T-cell (primary cell): Measurements from ENCODE around the gene CCNY. TPM values are rescaled to one million over a fixed set of nuclear protein-coding genes. Genes with fewer than 3 reads are reported as not detected.
A peak's percentile ranks its signal among the peaks of the same experiment; 100 is the strongest.
"Not testable (repeated sequence)": the region's sequence is repeated elsewhere in the genome, so short reads cannot be mapped to it uniquely, and the experiment has no call there.

ENCODE experiments used
- ATAC-seq, 4 experiments: fragments of 200-7000 bp in 3 of 4; fragments of 150-1000 bp in 1 of 4; cut with Tn5 transposase; replicated peaks in 1 of 4; 1 replicate in 3 of 4; 2 replicates in 1 of 4; pipeline ENCODE4 v1.10.0; 2021; ENCODE audit warnings: moderate library complexity in 3 of 4, mild to moderate bottlenecking in 2 of 4, moderate number of reproducible peaks in 1 of 4
- CTCF ChIA-PET, 2 donors: fragments of 300-600 bp; sonication (Branson Sonifier 250); formaldehyde crosslinking; loops; one replicate each; lab custom pipeline; 2022; ENCODE audit warnings: antibody characterized with exemption in 2 of 2; lab: Charles Lee
- POLR2A ChIA-PET, 2 donors: fragments of 300-600 bp; sonication (Branson Sonifier 250); formaldehyde crosslinking; loops; one replicate each; lab custom pipeline; 2022; ENCODE audit warnings: antibody characterized with exemption in 2 of 2; lab: Charles Lee
- DNase-seq, 35 experiments: peaks; one replicate each; pipeline versions ENCODE4 v3.0.0 to v3.0.0-alpha.2; 2013 to 2023
- H3K27ac ChIP-seq: one replicate; pipeline ENCODE4 v1.5.1; 2013; ENCODE audit warnings: low read length
- H3K27me3 ChIP-seq, 2 experiments: replicated peaks in 1 of 2; 1 replicate in 1 of 2; 2 replicates in 1 of 2; pipeline versions ENCODE4 v1.6.1 to v1.7.0; 2013; ENCODE audit warnings: low read length in 1 of 2, mixed read lengths in 1 of 2; ENCODE audit not compliant: control insufficient read depth in 2 of 2, insufficient read depth in 2 of 2; ENCODE audit errors: extremely low read depth in 1 of 2
- H3K36me3 ChIP-seq, 2 donors: 1 replicate in 1 of 2; 2 replicates in 1 of 2; pipeline versions ENCODE4 v1.6.1 to v1.7.0; 2013; ENCODE audit warnings: low read length in 1 of 2; ENCODE audit not compliant: control insufficient read depth in 2 of 2, insufficient read depth in 1 of 2; ENCODE audit errors: extremely low read depth in 1 of 2
- H3K4me1 ChIP-seq, 2 experiments: 1 replicate in 1 of 2; 2 replicates in 1 of 2; pipeline versions ENCODE4 v1.6.1 to v1.7.0; 2013; ENCODE audit warnings: low read length in 2 of 2, mixed read lengths in 1 of 2; ENCODE audit not compliant: insufficient read depth in 2 of 2, control insufficient read depth in 1 of 2; ENCODE audit errors: extremely low read depth in 1 of 2
- H3K4me3 ChIP-seq, 2 donors: 1 replicate in 1 of 2; 2 replicates in 1 of 2; pipeline versions ENCODE4 v1.5.1 to v1.7.0; 2013; ENCODE audit warnings: mild to moderate bottlenecking in 2 of 2, low read length in 1 of 2, moderate library complexity in 1 of 2; ENCODE audit not compliant: control insufficient read depth in 1 of 2; ENCODE audit errors: extremely low read depth in 1 of 2
- H3K9me3 ChIP-seq: 2 replicates; pipeline ENCODE4 v1.7.0; 2013
- H3K27ac Mint-ChIP-seq, 2 donors: one replicate each; pipeline ENCODE4 v1.8.0; 2020 to 2021; ENCODE audit warnings: mild to moderate bottlenecking in 2 of 2, mixed read lengths in 2 of 2
- H3K27me3 Mint-ChIP-seq, 2 donors: one replicate each; pipeline ENCODE4 v1.8.0; 2021 to 2022; ENCODE audit warnings: mixed read lengths in 2 of 2
- H3K36me3 Mint-ChIP-seq: one replicate; pipeline ENCODE4 v1.8.0; 2021; ENCODE audit warnings: mixed read lengths
- H3K4me1 Mint-ChIP-seq, 3 donors: one replicate each; pipeline ENCODE4 v1.8.0; 2020 to 2022; ENCODE audit warnings: mixed read lengths in 3 of 3, mild to moderate bottlenecking in 1 of 3
- H3K4me3 Mint-ChIP-seq, 3 donors: one replicate each; pipeline ENCODE4 v1.8.0; 2020 to 2022; ENCODE audit warnings: mild to moderate bottlenecking in 3 of 3, mixed read lengths in 3 of 3, moderate library complexity in 3 of 3
- H3K9me3 Mint-ChIP-seq, 3 donors: one replicate each; pipeline ENCODE4 v1.8.0; 2020 to 2022; ENCODE audit warnings: mixed read lengths in 3 of 3
- WGBS: methylation state at CpG from one replicate; pipeline ENCODE4 v1.1.5; 2013; ENCODE audit warnings: missing lambda C conversion rate; ENCODE audit not compliant: insufficient coverage; 5-methylcytosine and 5-hydroxymethylcytosine counted together
- total RNA-seq, 35 experiments: library from RNA in 6 of 35; stranded (reverse) in 6 of 35; fragments of 120-200 nt in 1 of 35; gene quantifications; one replicate each; pipeline versions ENCODE4 v1.2.1 to v1.2.4 and lab custom pipeline; 2013 to 2026

Gene CCNY
- total RNA-seq, 5 donors from 2014 or later (not counting 1 experiment from before 2014, with no cell fraction given), result 62.5 to 75.2 (median 62.8) TPM

DNA sequence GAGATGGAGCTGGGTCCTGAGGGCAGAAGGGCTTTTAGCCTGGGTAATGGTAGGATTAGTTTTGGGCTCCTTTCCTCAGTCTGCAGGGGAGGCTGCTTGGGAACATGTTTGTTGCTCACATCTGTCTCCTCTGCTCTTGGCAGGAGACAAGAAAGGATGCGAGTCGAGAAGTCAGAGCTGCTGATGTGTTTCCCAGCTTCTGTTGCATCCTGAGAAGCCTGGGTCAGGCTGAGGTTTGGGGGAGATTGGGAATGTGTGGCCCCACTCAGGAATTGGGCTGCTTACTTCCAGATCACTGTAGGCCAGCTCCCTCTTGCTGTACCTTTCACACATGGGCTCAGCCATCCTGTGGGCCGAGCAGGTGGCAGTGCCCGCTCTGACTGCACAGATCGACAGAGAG lies 79.2 kb downstream of the CCNY start:
- H3K4me1 ChIP-seq, result peaks cover 8 to 32% of the 10 kb centered on the region in 2 experiments
- no peak overlapping the region for H3K4me3 ChIP-seq
- CTCF ChIA-PET, result interaction anchor here in 1 of 2 donors (0.7 kb wide), 1 partner anchor 33 kb away, joined by 4 read pairs; no protein-coding TSS in a partner anchor
- H3K27me3 Mint-ChIP-seq, result no peaks in the 10 kb centered on the region
- H3K4me1 Mint-ChIP-seq, result peaks cover 14 to 32% (median 32%) of the 10 kb centered on the region in 3 donors
- no peaks in the 10 kb centered on the region for H3K36me3 Mint-ChIP-seq
- WGBS, result 100% methylated on average over 2 of the region's 5 CpGs
- no peak for ATAC-seq
- no peaks in the 10 kb centered on the region for H3K9me3 Mint-ChIP-seq
- POLR2A ChIA-PET, result no interaction called here
- no peaks in the 10 kb centered on the region for H3K9me3 ChIP-seq
- no peaks in the 10 kb centered on the region for H3K27me3 ChIP-seq
- H3K36me3 ChIP-seq, result no peaks in the 10 kb centered on the region
- H3K4me3 Mint-ChIP-seq, result no peak overlapping the region
- H3K27ac ChIP-seq, result no peak overlapping the region
- no peak for DNase-seq
- peak overlapping the region; percentile 31 to 45 for H3K27ac Mint-ChIP-seq

DNA sequence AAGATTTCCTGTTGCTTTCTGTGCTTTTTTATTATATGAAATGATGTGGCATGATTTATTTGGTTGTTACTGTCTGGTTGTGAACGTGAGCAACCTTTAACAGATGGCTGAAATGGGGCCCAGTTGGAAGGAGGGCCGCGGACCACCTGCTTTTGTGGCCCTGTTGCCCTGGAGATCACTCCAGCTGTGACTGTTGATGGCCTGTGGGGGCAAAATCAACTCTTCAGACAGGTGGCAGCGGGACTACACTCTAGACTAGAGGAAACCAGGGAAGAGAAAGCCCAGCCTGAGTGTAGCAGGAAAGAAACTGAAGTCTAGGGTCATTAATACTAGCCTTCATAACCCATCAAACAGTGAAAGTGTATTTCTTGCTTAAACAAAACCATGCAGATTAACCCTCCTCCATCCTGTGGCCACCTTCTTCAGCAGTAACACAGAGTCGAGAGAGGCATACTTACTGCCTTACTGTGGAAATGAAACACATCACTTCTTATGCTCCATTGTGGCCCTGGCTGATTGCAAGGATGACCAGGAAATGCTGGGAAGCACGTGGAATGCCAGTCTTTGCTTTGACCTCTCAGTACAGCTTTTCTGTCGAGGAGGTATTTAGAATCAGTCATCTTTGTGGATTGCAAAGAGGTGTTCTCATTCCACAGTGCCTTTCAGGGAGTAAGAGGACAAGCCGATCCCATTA lies 80.5 kb downstream of the CCNY start:
- Histone ChIP-seq H3K4me3 (no peak overlapping the region), H3K27me3 (no peaks in the 10 kb centered on the region), H3K9me3 (no peaks in the 10 kb centered on the region), H3K27ac (no peak overlapping the region), H3K4me1 (peaks cover 7 to 32% of the 10 kb centered on the region in 2 experiments), H3K36me3 (no peaks in the 10 kb centered on the region)
- 73% methylated on average over 5 of the region's 8 CpGs for WGBS
- Mint-ChIP-seq H3K9me3 (no peaks in the 10 kb centered on the region), H3K27ac (peak overlapping the region in 1 of 2 donors; percentile 64), H3K27me3 (no peaks in the 10 kb centered on the region), H3K36me3 (no peaks in the 10 kb centered on the region), H3K4me1 (peaks cover 27 to 38% (median 36%) of the 10 kb centered on the region in 3 donors), H3K4me3 (no peak overlapping the region)
- no peak for DNase-seq
- CTCF ChIA-PET, result interaction anchor here in 1 of 2 donors (0.9 kb wide), 1 partner anchor 295 kb away, joined by 3 read pairs; no protein-coding TSS in a partner anchor
- POLR2A ChIA-PET, result no interaction called here
- ATAC-seq, result no peak

DNA sequence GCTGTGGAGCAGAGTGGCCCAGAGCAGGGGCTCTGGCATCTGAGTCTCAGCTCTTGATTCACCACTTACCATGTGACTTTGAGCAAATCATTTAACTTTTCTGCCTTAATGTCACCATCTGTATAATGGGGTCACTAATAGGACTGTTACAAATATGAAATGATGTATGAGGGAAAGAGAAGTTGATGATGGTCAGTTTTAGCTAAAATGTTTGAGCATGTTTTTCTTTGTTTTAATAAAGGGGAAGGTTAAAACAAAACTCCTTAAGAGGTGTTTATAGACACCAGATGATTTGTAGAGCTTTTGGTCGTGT lies 81.0 kb downstream of the CCNY start:
- POLR2A ChIA-PET, result no interaction called here
- H3K4me3 ChIP-seq, result no peak overlapping the region
- no peaks in the 10 kb centered on the region for H3K9me3 Mint-ChIP-seq
- CTCF ChIA-PET, result interaction anchor here in 1 of 2 donors (0.9 kb wide), 2 partner anchors 24 to 296 kb away, joined by 3 read pairs; no protein-coding TSS in a partner anchor
- no peaks in the 10 kb centered on the region for H3K36me3 ChIP-seq
- H3K27me3 ChIP-seq, result no peaks in the 10 kb centered on the region
- H3K27me3 Mint-ChIP-seq, result no peaks in the 10 kb centered on the region
- H3K9me3 ChIP-seq, result no peaks in the 10 kb centered on the region
- ATAC-seq (no peak), DNase-seq (no peak)
- peak overlapping the region in 1 of 2 donors; percentile 28 for H3K27ac Mint-ChIP-seq
- WGBS, result no CpG with 5 or more reads among the region's 1 CpG
- no peak overlapping the region for H3K27ac ChIP-seq
- H3K4me3 Mint-ChIP-seq, result no peak overlapping the region
- H3K4me1 ChIP-seq, result peaks cover 5 to 29% of the 10 kb centered on the region in 2 experiments
- no peaks in the 10 kb centered on the region for H3K36me3 Mint-ChIP-seq
- H3K4me1 Mint-ChIP-seq, result peaks cover 29 to 40% (median 37%) of the 10 kb centered on the region in 3 donors

DNA sequence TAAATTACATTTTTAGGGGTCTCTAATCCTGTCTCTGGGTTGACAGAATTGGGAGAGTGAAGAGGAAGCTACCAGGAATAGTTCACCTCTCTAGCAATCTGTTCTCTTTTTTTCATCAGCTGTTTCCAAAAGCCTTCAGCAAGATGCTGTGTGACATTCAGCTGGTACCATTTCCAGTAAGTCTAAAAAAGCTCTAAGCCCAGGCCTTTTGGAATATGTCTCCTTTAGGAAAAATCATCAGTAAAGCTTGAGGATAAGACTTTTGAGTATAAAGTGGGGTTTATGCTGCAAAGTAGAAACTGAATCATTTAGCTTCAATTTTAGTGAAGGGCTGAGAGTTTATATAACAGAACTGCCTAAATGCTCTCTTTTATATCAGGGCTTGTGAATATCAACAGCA lies 81.5 kb downstream of the CCNY start:
- CTCF ChIA-PET, result interaction anchor here in 1 of 2 donors (0.7 to 0.9 kb wide), 2 partner anchors 13 to 25 kb away, joined by 3 read pairs; no protein-coding TSS in a partner anchor
- H3K36me3 ChIP-seq, result no peaks in the 10 kb centered on the region
- H3K9me3 Mint-ChIP-seq, result no peaks in the 10 kb centered on the region
- no peak for DNase-seq
- POLR2A ChIA-PET, result interaction anchor here in 1 of 2 donors (0.6 kb wide), 1 partner anchor 19 kb away, joined by 6 read pairs; no protein-coding TSS in a partner anchor
- peaks cover 5 to 27% of the 10 kb centered on the region in 2 experiments for H3K4me1 ChIP-seq
- H3K4me1 Mint-ChIP-seq, result peaks cover 31 to 43% (median 37%) of the 10 kb centered on the region in 3 donors
- no peak for ATAC-seq
- H3K4me3 Mint-ChIP-seq, result no peak overlapping the region
- no peaks in the 10 kb centered on the region for H3K27me3 Mint-ChIP-seq
- no peak overlapping the region for H3K27ac Mint-ChIP-seq
- H3K9me3 ChIP-seq, result no peaks in the 10 kb centered on the region
- no peaks in the 10 kb centered on the region for H3K27me3 ChIP-seq
- no peaks in the 10 kb centered on the region for H3K36me3 Mint-ChIP-seq
- no peak overlapping the region for H3K27ac ChIP-seq
- no peak overlapping the region for H3K4me3 ChIP-seq

DNA sequence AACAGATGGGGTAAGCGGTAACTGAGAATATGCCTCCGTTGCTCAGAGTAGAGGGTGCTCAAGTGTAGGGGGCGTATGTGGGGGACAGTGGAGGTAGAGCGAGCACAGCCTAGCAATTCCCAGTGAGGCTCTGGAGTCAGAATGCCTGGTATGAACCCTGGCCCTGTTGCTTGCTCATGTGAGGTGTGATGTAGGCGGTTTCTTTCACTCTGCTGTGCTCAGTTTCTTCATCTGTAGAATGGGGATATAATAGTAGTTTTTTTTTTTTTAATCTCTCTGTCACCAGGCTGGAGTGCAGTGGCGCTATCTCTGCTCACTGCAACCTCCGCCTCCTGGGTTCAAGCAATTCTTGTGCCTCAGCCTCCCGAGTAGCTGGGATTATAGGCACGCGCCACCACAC lies 82.3 kb downstream of the CCNY start:
- CTCF ChIA-PET, H3K9me3 Mint-ChIP-seq: not testable (repeated sequence)

DNA sequence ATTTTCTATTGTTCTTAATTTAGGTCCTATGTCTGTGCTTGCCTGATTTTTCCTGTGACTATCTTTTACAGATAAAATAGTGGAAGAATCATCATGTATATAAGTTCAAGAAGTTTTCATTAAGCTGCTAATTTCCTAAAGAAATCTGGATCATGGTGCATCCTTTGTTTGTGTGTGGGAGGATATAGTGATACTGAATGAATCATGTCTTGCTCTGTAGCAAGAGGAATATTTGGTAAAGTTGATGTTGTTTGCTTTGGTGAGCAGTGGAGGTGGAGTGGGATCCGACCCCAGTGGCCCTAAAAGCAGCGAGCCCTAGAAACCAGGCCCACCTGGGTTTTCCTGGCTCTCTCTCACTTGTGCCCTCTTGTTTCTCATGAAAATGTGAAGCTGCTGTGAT lies 83.7 kb downstream of the CCNY start:
- ChIA-PET POLR2A (interaction anchor here in 1 of 2 donors (0.7 to 0.8 kb wide), 2 partner anchors 53 to 1013 kb away, joined by 5 to 19 read pairs; no protein-coding TSS in a partner anchor), CTCF (interaction anchor here in 1 of 2 donors (0.6 to 0.7 kb wide), 2 partner anchors 21 to 549 kb away, joined by 3 read pairs; no protein-coding TSS in a partner anchor)
- no peaks in the 10 kb centered on the region for H3K9me3 ChIP-seq
- ATAC-seq, result no peak
- H3K4me3 ChIP-seq, result no peak overlapping the region
- H3K36me3 ChIP-seq, result peaks cover 0 to 2% of the 10 kb centered on the region in 2 donors
- 83% methylated on average over 2 of the region's 2 CpGs for WGBS
- peaks cover 6 to 12% of the 10 kb centered on the region in 2 experiments for H3K4me1 ChIP-seq
- no peaks in the 10 kb centered on the region for H3K9me3 Mint-ChIP-seq
- H3K27me3 ChIP-seq, result no peaks in the 10 kb centered on the region
- H3K27me3 Mint-ChIP-seq, result no peaks in the 10 kb centered on the region
- H3K4me3 Mint-ChIP-seq, result no peak overlapping the region
- peaks cover 2% of the 10 kb centered on the region for H3K36me3 Mint-ChIP-seq
- H3K27ac ChIP-seq, result no peak overlapping the region
- peaks cover 46 to 57% (median 50%) of the 10 kb centered on the region in 3 donors for H3K4me1 Mint-ChIP-seq
- DNase-seq, result no peak
- peak overlapping the region in 1 of 2 donors; percentile 63 for H3K27ac Mint-ChIP-seq

More for the DNA sequence above, 82.3 kb downstream of the CCNY start:
- H3K36me3 Mint-ChIP-seq, H3K27ac ChIP-seq, H3K4me3 Mint-ChIP-seq, H3K27me3 Mint-ChIP-seq, H3K27me3 ChIP-seq, DNase-seq, H3K9me3 ChIP-seq, H3K4me3 ChIP-seq, H3K36me3 ChIP-seq, ATAC-seq, H3K27ac Mint-ChIP-seq: not testable (repeated sequence)
- WGBS, result 93% methylated on average over 4 of the region's 10 CpGs
- H3K4me1 ChIP-seq, result peaks cover 5 to 26% of the 10 kb centered on the region in 2 experiments
- POLR2A ChIA-PET, result interaction anchor here in 1 of 2 donors (0.6 kb wide), 1 partner anchor 19 kb away, joined by 6 read pairs; no protein-coding TSS in a partner anchor
- peaks cover 36 to 47% (median 37%) of the 10 kb centered on the region in 3 donors for H3K4me1 Mint-ChIP-seq
